Mononuclear cell (primary cell): ENCODE results near the gene PHTF2. TPM values are rescaled to one million over a fixed set of nuclear protein-coding genes. Genes with fewer than 3 reads are reported as not detected.

ENCODE experiments used
- H3K27me3 ChIP-seq: 2 replicates; pipeline ENCODE4 v1.6.0; 2011; ENCODE audit warnings: low read length, control low read depth; ENCODE audit not compliant: insufficient read depth
- H3K4me1 ChIP-seq: 2 replicates; pipeline ENCODE4 v1.5.1; 2011; ENCODE audit warnings: mild to moderate bottlenecking, low read length, control low read depth; ENCODE audit not compliant: insufficient read depth
- H3K4me3 ChIP-seq: 2 replicates; pipeline ENCODE4 v1.5.1; 2011; ENCODE audit warnings: mild to moderate bottlenecking, low read length, moderate library complexity
- H3K9me3 ChIP-seq: 2 replicates; pipeline ENCODE4 v1.5.1; 2011; ENCODE audit warnings: low read depth, mild to moderate bottlenecking, control low read depth, low read length
- total RNA-seq: library from RNA; depleted of rRNA; stranded (reverse); fragments of >200 nt; gene quantifications from one replicate; pipeline ENCODE4 v1.2.3, GENCODE V29; 2012

PHTF2 gene
- total RNA-seq, 1 donor = 34.8 TPM

GRCh38 chr7:77802557-77803405, 4.2 kb downstream of the PHTF2 start:
- Histone ChIP-seq H3K9me3 (peaks cover 22% of the 10 kb centered on the region), H3K4me3 (no peak overlapping the region), H3K27me3 (no peaks in the 10 kb centered on the region), H3K4me1 (peaks cover 24% of the 10 kb centered on the region)

- Histone ChIP-seq H3K4me3 (no peak overlapping the region), H3K27me3 (no peaks in the 10 kb centered on the region), H3K4me1 (peaks cover 17% of the 10 kb centered on the region), H3K9me3 (peaks cover 30% of the 10 kb centered on the region)
Observed at GRCh38 chr7:77806425-77806824, 7.9 kb downstream of the PHTF2 start.

- H3K4me1 ChIP-seq = peaks cover 10% of the 10 kb centered on the region
- peaks cover 30% of the 10 kb centered on the region for H3K9me3 ChIP-seq
- H3K27me3 ChIP-seq = no peaks in the 10 kb centered on the region
- H3K4me3 ChIP-seq = no peak overlapping the region
Observed at GRCh38 chr7:77808517-77808916, 9.9 kb downstream of the PHTF2 start.

DNA sequence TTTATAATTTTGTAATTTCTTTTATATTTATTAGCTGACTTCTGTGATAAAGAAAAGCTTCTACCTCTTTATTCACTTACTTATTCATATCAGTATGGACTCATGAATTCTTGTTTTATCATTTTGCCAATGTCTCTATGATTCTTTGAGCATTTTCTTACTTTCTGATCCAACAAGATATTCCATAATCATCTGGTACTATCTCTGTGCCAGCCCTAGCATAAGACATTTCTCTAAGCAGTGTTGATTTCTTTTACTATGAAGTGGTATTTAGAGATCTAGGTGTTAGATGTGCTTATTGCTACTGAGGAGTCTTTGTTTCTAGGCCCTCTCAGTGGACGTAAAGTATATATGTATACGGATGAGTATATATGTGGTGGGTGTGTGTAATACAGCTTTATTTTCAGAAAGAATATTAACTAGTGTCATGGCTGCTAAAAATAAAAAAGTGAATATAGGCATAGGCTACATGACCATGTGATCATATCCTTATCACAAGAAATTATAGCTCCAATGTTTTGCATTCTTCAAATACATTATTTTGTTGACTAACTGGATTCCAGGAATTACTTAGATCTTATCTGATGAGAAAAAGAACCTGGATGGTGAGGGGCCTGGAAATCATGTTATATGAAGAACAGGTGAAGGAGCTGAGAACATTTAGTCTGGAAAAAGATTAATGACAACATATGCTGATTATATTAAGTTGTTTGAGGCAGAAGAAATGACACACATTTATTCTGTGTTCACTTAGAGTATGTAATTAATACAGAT, 13.1 kb downstream of the PHTF2 start:
- Histone ChIP-seq H3K4me3 (no peak overlapping the region), H3K4me1 (peaks cover 11% of the 10 kb centered on the region), H3K9me3 (peaks cover 21% of the 10 kb centered on the region)

GRCh38 chr7:77812290-77812685, 13.7 kb downstream of the PHTF2 start:
- no peaks in the 10 kb centered on the region for H3K27me3 ChIP-seq
- no peak overlapping the region for H3K4me3 ChIP-seq
- H3K9me3 ChIP-seq = peaks cover 21% of the 10 kb centered on the region
- H3K4me1 ChIP-seq = peaks cover 11% of the 10 kb centered on the region

More for the DNA sequence above, 13.1 kb downstream of the PHTF2 start:
- H3K27me3 ChIP-seq = no peaks in the 10 kb centered on the region

DNA sequence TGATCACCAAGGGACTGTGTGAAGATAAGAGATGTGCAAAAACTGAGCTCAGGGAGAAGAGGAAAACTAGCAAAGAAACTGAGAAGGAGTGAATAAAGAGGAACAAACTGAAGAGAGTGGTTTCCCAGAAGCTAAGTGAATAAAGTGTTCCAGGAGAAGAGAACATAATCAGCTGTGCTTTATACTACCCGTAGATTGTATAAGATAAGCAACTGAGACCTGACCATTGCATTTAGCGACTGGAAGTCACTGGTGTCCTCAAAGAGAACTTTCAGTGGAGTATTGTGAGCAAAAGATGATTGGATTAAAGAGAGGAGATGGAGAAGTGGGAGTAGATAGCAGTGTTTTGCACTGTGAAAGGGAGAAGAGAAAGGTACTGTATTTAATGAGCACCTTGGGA, 14.6 kb downstream of the PHTF2 start:
- Histone ChIP-seq H3K4me1 (peaks cover 11% of the 10 kb centered on the region), H3K9me3 (peaks cover 14% of the 10 kb centered on the region), H3K27me3 (no peaks in the 10 kb centered on the region), H3K4me3 (no peak overlapping the region)

DNA sequence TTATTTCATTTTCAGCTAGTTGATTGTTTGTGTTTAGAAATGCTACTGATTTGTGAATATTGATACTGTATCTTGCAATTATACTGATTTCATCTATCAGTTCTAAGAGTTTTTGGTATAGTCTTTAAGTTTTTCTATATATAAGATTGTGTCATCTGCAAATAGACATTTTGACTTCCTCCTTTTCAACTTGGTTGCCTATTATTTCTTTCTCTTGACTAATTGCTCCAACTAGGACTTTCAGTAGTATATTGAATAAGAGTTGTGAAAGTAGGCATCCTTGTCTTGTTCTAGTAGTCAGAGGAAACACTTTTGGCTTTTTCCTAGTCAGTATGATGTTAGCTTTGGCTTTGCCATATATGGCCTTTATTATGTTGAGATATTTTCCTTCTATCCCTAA, 20.4 kb downstream of the PHTF2 start:
- no peaks in the 10 kb centered on the region for H3K27me3 ChIP-seq
- no peak overlapping the region for H3K4me3 ChIP-seq
- peaks cover 17% of the 10 kb centered on the region for H3K4me1 ChIP-seq
- H3K9me3 ChIP-seq = peaks cover 39% of the 10 kb centered on the region

GRCh38 chr7:77820967-77821366, 22.4 kb downstream of the PHTF2 start:
- Histone ChIP-seq H3K4me1 (peaks cover 27% of the 10 kb centered on the region), H3K27me3 (no peaks in the 10 kb centered on the region), H3K4me3 (no peak overlapping the region), H3K9me3 (peaks cover 41% of the 10 kb centered on the region)

- H3K27me3 ChIP-seq = no peaks in the 10 kb centered on the region
- no peak overlapping the region for H3K4me3 ChIP-seq
- peaks cover 28% of the 10 kb centered on the region for H3K4me1 ChIP-seq
- peaks cover 41% of the 10 kb centered on the region for H3K9me3 ChIP-seq
Observed at GRCh38 chr7:77822269-77822668, 23.7 kb downstream of the PHTF2 start.

GRCh38 chr7:77823787-77824186, 25.2 kb downstream of the PHTF2 start:
- peaks cover 34% of the 10 kb centered on the region for H3K9me3 ChIP-seq
- H3K27me3 ChIP-seq = no peaks in the 10 kb centered on the region
- no peak overlapping the region for H3K4me3 ChIP-seq
- peaks cover 34% of the 10 kb centered on the region for H3K4me1 ChIP-seq

GRCh38 chr7:77824636-77825035, 26.1 kb downstream of the PHTF2 start:
- H3K9me3 ChIP-seq = peaks cover 27% of the 10 kb centered on the region
- no peak overlapping the region for H3K4me3 ChIP-seq
- no peaks in the 10 kb centered on the region for H3K27me3 ChIP-seq
- peaks cover 37% of the 10 kb centered on the region for H3K4me1 ChIP-seq

GRCh38 chr7:77825131-77825530, 26.6 kb downstream of the PHTF2 start:
- Histone ChIP-seq H3K4me3 (no peak overlapping the region), H3K9me3 (peaks cover 23% of the 10 kb centered on the region), H3K27me3 (no peaks in the 10 kb centered on the region), H3K4me1 (peaks cover 37% of the 10 kb centered on the region)

GRCh38 chr7:77826300-77826699, 27.7 kb downstream of the PHTF2 start:
- Histone ChIP-seq H3K27me3 (no peaks in the 10 kb centered on the region), H3K9me3 (peaks cover 11% of the 10 kb centered on the region), H3K4me3 (no peak overlapping the region), H3K4me1 (peaks cover 37% of the 10 kb centered on the region)

DNA sequence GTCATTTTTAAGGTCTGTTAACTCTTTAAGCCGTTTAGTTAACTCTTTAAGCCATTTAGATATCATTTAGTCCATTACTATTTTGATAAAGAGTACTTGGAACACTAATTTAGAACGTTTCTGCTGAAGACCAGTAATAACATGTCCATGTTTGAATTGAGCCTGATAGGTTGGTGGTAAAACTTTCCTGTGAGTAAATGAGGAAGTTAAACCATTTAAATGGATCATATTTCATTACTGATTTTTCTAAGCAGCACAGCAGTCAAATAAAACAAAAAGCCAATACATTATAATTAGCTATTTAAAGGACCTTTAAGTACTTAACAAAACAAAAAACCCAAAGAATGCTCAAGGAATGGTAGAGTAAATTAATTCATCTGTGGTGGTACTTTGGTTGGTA, 29.4 kb downstream of the PHTF2 start:
- H3K9me3 ChIP-seq = peaks cover 9% of the 10 kb centered on the region
- no peak overlapping the region for H3K4me3 ChIP-seq
- no peaks in the 10 kb centered on the region for H3K27me3 ChIP-seq
- H3K4me1 ChIP-seq = peaks cover 31% of the 10 kb centered on the region

GRCh38 chr7:77830649-77831355, 32.2 kb downstream of the PHTF2 start:
- peaks cover 9% of the 10 kb centered on the region for H3K9me3 ChIP-seq
- peaks cover 28% of the 10 kb centered on the region for H3K4me1 ChIP-seq
- no peaks in the 10 kb centered on the region for H3K27me3 ChIP-seq
- H3K4me3 ChIP-seq = no peak overlapping the region
